ENCODE measurements around the gene SPSB1.
A peak's percentile ranks its signal among the peaks of the same experiment; 100 is the strongest.

Gene SPSB1

GRCh38 chr1:9345471-9345870 is 52.8 kb downstream of the SPSB1 start:
- no peak for TF ChIP-seq CTCF (IDR thresholded peaks at IDR 0.05; ENCODE audit: unreplicated experiment in 3 of 3)
- peak overlapping the region in 1 of 3 experiments; percentile 11 for H3K27ac Mint-ChIP-seq
- peaks cover 9% of the 10 kb centered on the region for H3K27me3 Mint-ChIP-seq (ENCODE audit: low read depth)
- H3K36me3 Mint-ChIP-seq (ENCODE audit: low read depth): no peaks in the 10 kb centered on the region
- H3K4me1 Mint-ChIP-seq: peaks cover 30% of the 10 kb centered on the region
- H3K4me3 Mint-ChIP-seq: no peak overlapping the region
- peaks cover 5% of the 10 kb centered on the region for H3K9me3 Mint-ChIP-seq

DNA sequence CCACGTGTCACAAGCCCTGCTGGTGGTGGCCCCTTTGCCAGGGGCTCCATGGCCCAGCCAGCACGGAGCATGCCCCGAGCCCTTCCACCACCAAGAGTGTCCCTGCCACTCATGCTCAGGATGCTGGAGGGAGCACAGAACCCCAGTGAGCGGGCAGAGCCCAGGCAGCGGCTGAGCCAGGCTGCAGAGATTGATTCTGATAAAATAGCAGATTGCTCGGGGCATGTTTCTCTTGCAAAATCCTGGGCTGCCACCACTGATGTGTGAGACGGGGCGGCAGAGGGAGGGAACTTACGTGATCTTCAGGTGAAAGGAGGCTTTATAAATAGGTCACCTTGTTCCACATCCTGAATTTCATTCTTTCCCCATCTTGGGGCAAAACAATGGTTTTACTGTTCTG is 53.2 kb downstream of the SPSB1 start:
- Mint-ChIP-seq H3K4me3 (no peak overlapping the region), H3K36me3 (ENCODE audit: low read depth) (no peaks in the 10 kb centered on the region), H3K27me3 (ENCODE audit: low read depth) (peaks cover 10% of the 10 kb centered on the region), H3K4me1 (peaks cover 31% of the 10 kb centered on the region), H3K9me3 (peaks cover 5% of the 10 kb centered on the region), H3K27ac (peak overlapping the region in 1 of 3 experiments; percentile 11)
- TF ChIP-seq CTCF (IDR thresholded peaks at IDR 0.05; ENCODE audit: unreplicated experiment in 3 of 3): no peak

DNA sequence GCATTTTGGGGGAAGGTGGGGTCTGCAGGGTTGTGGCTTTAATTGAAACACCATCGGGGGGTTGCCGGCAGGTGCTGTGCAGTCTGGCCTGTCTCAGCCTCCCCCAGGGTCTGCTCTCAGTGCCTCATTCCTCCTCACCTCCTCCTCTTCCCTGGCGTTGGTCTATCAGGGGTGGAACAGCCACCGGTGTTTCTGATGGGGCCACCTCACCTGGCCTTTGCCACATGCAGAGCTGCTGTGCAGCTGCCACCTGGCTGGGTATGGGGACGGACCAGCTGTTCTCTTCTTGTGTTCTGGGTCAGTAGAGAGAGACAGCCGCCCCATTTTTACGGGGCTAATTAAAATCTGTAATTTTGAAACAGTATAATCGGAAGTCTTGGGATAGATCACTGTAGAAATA is 53.9 kb downstream of the SPSB1 start:
- Mint-ChIP-seq H3K27me3 (ENCODE audit: low read depth) (peaks cover 13% of the 10 kb centered on the region), H3K27ac (no peak overlapping the region), H3K4me3 (no peak overlapping the region), H3K36me3 (ENCODE audit: low read depth) (no peaks in the 10 kb centered on the region), H3K4me1 (peaks cover 32% of the 10 kb centered on the region), H3K9me3 (peaks cover 5% of the 10 kb centered on the region)
- no peak for TF ChIP-seq CTCF (IDR thresholded peaks at IDR 0.05; ENCODE audit: unreplicated experiment in 3 of 3)

GRCh38 chr1:9347095-9347850 is 54.6 kb downstream of the SPSB1 start:
- Mint-ChIP-seq H3K27me3 (ENCODE audit: low read depth) (peaks cover 13% of the 10 kb centered on the region), H3K4me1 (peaks cover 34% of the 10 kb centered on the region), H3K27ac (peak overlapping the region in 2 of 3 experiments; percentile 20 to 34), H3K9me3 (peaks cover 5% of the 10 kb centered on the region), H3K36me3 (ENCODE audit: low read depth) (no peaks in the 10 kb centered on the region), H3K4me3 (no peak overlapping the region)
- no peak for TF ChIP-seq CTCF (IDR thresholded peaks at IDR 0.05; ENCODE audit: unreplicated experiment in 3 of 3)

- Mint-ChIP-seq H3K9me3 (no peaks in the 10 kb centered on the region), H3K4me1 (peaks cover 42% of the 10 kb centered on the region), H3K27ac (peak overlapping the region; percentile 26 to 75 (median 58)), H3K36me3 (ENCODE audit: low read depth) (no peaks in the 10 kb centered on the region), H3K4me3 (peak overlapping the region in 1 of 3 experiments; percentile 10), H3K27me3 (ENCODE audit: low read depth) (peaks cover 13% of the 10 kb centered on the region)
- no peak for TF ChIP-seq CTCF (IDR thresholded peaks at IDR 0.05; ENCODE audit: unreplicated experiment in 3 of 3)
These were observed 56.7 kb downstream of the SPSB1 start for GRCh38 chr1:9349331-9349851.

All from nephron (organoid).